ENCODE results near the gene VASP. TPM values are rescaled to one million over a fixed set of nuclear protein-coding genes. Genes with fewer than 3 reads are reported as not detected.

VASP gene
- total and polyA plus RNA-seq, 2 donors (not counting 1 experiment from before 2014, with no cell fraction given), result 79.5 to 108 TPM

- H3K27me3 ChIP-seq (replicated peaks in 1 of 4; ENCODE audit: control extremely low read depth in 1 of 4, control insufficient read depth in 3 of 4, insufficient read depth in 4 of 4, low read length in 3 of 4), result peaks cover 0 to 3% (median 0%) of the 10 kb centered on the region in 4 experiments
- peaks cover 0 to 5% (median 0%) of the 10 kb centered on the region in 3 donors for H3K9me3 ChIP-seq (ENCODE audit: control extremely low read depth in 1 of 3, control insufficient read depth in 2 of 3, insufficient read depth in 1 of 3, low read length in 2 of 3)
- intact Hi-C loops (cut with micrococcal nuclease), result no loop called here
- peak overlapping the region; percentile 64 for H3K4me3 Mint-ChIP-seq
- H3K4me1 Mint-ChIP-seq, result peaks cover 21% of the 10 kb centered on the region
- ChIA-PET POLR2A (no interaction called here), CTCF (interaction anchor here (0.9 to 4.2 kb wide), 4 partner anchors 29 to 164 kb away, joined by 3 to 16 read pairs (median 5); partner anchors contain the start of gene QPCTL)
- peak overlapping the region; percentile 45 for H2AFZ ChIP-seq (ENCODE audit: insufficient read depth, low read depth, low read length, poor library complexity, severe bottlenecking)
- ATAC-seq (ENCODE audit: low read depth) (peak; percentile 45), DNase-seq (peak; percentile 35)
- no peaks in the 10 kb centered on the region for H3K9me3 Mint-ChIP-seq (ENCODE audit: insufficient read depth)
- peaks cover 3% of the 10 kb centered on the region for H3K79me2 ChIP-seq (ENCODE audit: control insufficient read depth, insufficient read depth, low read length)
- H3K27me3 Mint-ChIP-seq, result no peaks in the 10 kb centered on the region
- no peak overlapping the region for H3K9ac ChIP-seq (ENCODE audit: low read length)
- H3K27ac Mint-ChIP-seq, result peak overlapping the region; percentile 53
- TF ChIP-seq EZH2 (IDR thresholded peaks at IDR 0.05; ENCODE audit: borderline replicate concordance, insufficient read depth, low read depth, low read length, poor library complexity, severe bottlenecking), result no peak
- no peak for TF ChIP-seq CTCF (IDR thresholded peaks at IDR 0.05)
- peaks cover 16% of the 10 kb centered on the region for H4K20me1 ChIP-seq (ENCODE audit: control insufficient read depth, insufficient read depth, low read length, poor library complexity, severe bottlenecking)
- H3K27ac ChIP-seq (ENCODE audit: low read length in 2 of 2), result no peak overlapping the region
- WGBS (ENCODE audit: insufficient coverage), result 21% methylated on average over 49 of the region's 49 CpGs
- peaks cover 0 to 35% of the 10 kb centered on the region in 2 experiments for H3K36me3 ChIP-seq (replicated peaks in 1 of 2; ENCODE audit: control extremely low read depth in 1 of 2, control insufficient read depth in 1 of 2, extremely low read depth in 1 of 2, insufficient read depth in 2 of 2, low read length in 1 of 2)
- peak overlapping the region in 2 of 5 experiments; percentile 12 to 29 for H3K4me3 ChIP-seq (ENCODE audit: control extremely low read depth in 1 of 5, extremely low read depth in 1 of 5, insufficient read depth in 1 of 5, low read depth in 2 of 5, low read length in 4 of 5)
- peaks cover 9 to 19% of the 10 kb centered on the region in 2 donors for H3K4me1 ChIP-seq (ENCODE audit: control insufficient read depth in 2 of 2, insufficient read depth in 2 of 2, low read length in 2 of 2)
- peak overlapping the region; percentile 71 for H3K4me2 ChIP-seq (replicated peaks; ENCODE audit: low read depth, low read length, poor library complexity, severe bottlenecking)
Observed at GRCh38 chr19:45528744-45529419, 21.6 kb downstream of the VASP start.

DNA sequence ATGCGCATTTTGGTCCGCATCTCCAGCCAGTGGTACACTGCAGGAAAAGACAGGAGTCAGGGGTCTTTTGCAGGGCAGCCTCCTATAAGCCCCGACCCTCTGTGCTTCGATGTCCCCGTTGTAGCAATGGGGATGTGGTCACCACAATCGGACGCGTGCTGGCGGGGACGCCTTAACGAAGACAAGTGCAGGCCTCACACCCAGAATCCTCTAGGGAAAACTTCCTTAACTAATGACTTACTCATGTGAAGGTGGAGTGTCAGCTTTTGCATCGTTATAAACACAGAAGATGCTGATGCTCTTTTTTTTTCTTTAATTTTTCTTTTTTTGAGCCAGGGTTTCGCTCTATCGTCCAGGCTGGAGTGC is 22.1 kb downstream of the VASP start:
- CTCF ChIA-PET, result interaction anchor here (0.9 to 4.2 kb wide), 4 partner anchors 29 to 163 kb away, joined by 3 to 16 read pairs (median 5); partner anchors contain the start of gene QPCTL
- peak overlapping the region; percentile 71 for H3K4me2 ChIP-seq (replicated peaks; ENCODE audit: low read depth, low read length, poor library complexity, severe bottlenecking)
- intact Hi-C loops (cut with micrococcal nuclease), result no loop called here

More for the DNA sequence above, 22.1 kb downstream of the VASP start:
- TF ChIP-seq CTCF (IDR thresholded peaks at IDR 0.05) (no peak), EZH2 (IDR thresholded peaks at IDR 0.05; ENCODE audit: borderline replicate concordance, insufficient read depth, low read depth, low read length, poor library complexity, severe bottlenecking) (no peak)
- H3K36me3 ChIP-seq (replicated peaks in 1 of 2; ENCODE audit: control extremely low read depth in 1 of 2, control insufficient read depth in 1 of 2, extremely low read depth in 1 of 2, insufficient read depth in 2 of 2, low read length in 1 of 2), result peaks cover 0 to 30% of the 10 kb centered on the region in 2 experiments
- POLR2A ChIA-PET, result no interaction called here
- peak overlapping the region; percentile 64 for H3K4me3 Mint-ChIP-seq
- H3K27ac Mint-ChIP-seq, result peak overlapping the region; percentile 53
- peak overlapping the region in 2 of 5 experiments; percentile 12 to 29 for H3K4me3 ChIP-seq (ENCODE audit: control extremely low read depth in 1 of 5, extremely low read depth in 1 of 5, insufficient read depth in 1 of 5, low read depth in 2 of 5, low read length in 4 of 5)
- H3K27ac ChIP-seq (ENCODE audit: low read length in 2 of 2), result no peak overlapping the region
- H3K27me3 Mint-ChIP-seq, result no peaks in the 10 kb centered on the region
- no peaks in the 10 kb centered on the region for H3K9me3 Mint-ChIP-seq (ENCODE audit: insufficient read depth)
- H3K9ac ChIP-seq (ENCODE audit: low read length), result no peak overlapping the region
- H2AFZ ChIP-seq (ENCODE audit: insufficient read depth, low read depth, low read length, poor library complexity, severe bottlenecking), result peak overlapping the region; percentile 45
- peaks cover 0 to 5% (median 0%) of the 10 kb centered on the region in 3 donors for H3K9me3 ChIP-seq (ENCODE audit: control extremely low read depth in 1 of 3, control insufficient read depth in 2 of 3, insufficient read depth in 1 of 3, low read length in 2 of 3)
- H3K4me1 Mint-ChIP-seq, result peaks cover 20% of the 10 kb centered on the region
- peaks cover 9 to 18% of the 10 kb centered on the region in 2 donors for H3K4me1 ChIP-seq (ENCODE audit: control insufficient read depth in 2 of 2, insufficient read depth in 2 of 2, low read length in 2 of 2)
- ATAC-seq (ENCODE audit: low read depth) (no peak), DNase-seq (no peak)
- H4K20me1 ChIP-seq (ENCODE audit: control insufficient read depth, insufficient read depth, low read length, poor library complexity, severe bottlenecking), result peaks cover 11% of the 10 kb centered on the region
- peaks cover 3% of the 10 kb centered on the region for H3K79me2 ChIP-seq (ENCODE audit: control insufficient read depth, insufficient read depth, low read length)
- peaks cover 0 to 3% (median 0%) of the 10 kb centered on the region in 4 experiments for H3K27me3 ChIP-seq (replicated peaks in 1 of 4; ENCODE audit: control extremely low read depth in 1 of 4, control insufficient read depth in 3 of 4, insufficient read depth in 4 of 4, low read length in 3 of 4)
- WGBS (ENCODE audit: insufficient coverage), result 48% methylated on average over 6 of the region's 14 CpGs
